CD4-positive, alpha-beta T cell treated with Interleukin-1 beta for 1 hour (primary cell): ENCODE data around the gene ARMC2.
"Not testable (repeated sequence)": the region's sequence is repeated elsewhere in the genome, so short reads cannot be mapped to it uniquely, and the experiment has no call there.

Source experiments
- DNase-seq, 2 donors: peaks; one replicate each; pipeline ENCODE4 v3.0.0-alpha.2; 2020 to 2022

The ARMC2 gene

DNA sequence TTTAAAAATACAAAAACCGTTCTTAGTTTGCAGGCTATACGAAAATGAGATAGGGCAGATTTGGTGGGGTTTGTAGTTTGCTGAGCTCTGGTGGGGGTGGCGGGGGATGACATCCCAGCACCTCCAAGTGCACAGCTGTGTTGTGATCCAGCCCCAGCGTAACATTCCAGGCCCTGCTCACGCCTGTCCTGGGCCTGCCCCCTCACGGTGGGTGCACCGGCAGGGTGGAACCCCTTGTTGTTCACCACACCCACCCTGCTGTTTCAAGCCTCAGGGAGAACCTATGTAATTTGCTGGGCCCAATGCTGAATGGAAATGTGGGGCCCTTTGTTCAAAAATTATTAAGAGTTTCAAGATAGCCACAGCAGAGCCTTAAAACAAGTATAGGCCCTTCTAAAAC lies 25.0 kb downstream of the ARMC2 start:
- no peak for DNase-seq

DNA sequence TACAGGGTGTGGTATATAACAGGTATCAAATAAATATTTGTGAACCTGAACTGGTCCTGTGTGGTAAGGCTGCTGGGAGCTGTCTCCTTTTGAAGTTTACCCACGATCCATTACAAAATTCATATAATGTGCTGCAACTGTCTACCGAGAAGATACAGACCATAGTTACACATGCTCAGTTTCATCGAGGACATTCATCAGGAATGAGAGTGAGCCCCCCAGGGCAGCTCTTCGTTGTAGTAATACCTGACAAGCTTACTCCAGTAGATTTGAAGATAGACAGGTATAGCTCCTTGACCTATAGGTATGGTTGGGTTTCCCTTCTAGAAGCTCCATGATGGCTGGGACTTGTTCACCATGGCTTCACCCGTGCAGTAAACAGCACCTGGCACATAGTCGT lies 25.7 kb downstream of the ARMC2 start:
- DNase-seq, result no peak

- peak; percentile 16 to 35 for DNase-seq
Observed at GRCh38 chr6:108874470-108875160, 26.4 kb downstream of the ARMC2 start.

DNA sequence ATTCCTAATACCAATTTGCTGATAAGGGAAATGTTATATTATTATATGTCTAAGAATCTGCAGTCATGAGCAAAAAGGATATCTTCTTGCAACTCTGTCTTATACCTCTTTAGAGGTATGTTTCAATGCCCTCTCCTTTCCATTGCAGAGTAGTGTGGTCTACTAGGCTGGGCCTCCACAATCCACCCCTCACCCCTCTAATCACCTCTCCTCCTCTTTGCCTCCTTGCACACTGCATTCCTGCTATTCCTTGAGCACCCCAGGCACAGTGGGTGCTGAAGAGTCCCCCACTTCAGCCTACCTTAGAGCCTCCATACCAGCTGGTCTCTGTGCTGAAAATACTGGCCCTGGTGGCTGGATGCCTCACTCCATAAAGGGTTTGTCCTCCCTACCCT lies 26.9 kb downstream of the ARMC2 start:
- no peak for DNase-seq

DNA sequence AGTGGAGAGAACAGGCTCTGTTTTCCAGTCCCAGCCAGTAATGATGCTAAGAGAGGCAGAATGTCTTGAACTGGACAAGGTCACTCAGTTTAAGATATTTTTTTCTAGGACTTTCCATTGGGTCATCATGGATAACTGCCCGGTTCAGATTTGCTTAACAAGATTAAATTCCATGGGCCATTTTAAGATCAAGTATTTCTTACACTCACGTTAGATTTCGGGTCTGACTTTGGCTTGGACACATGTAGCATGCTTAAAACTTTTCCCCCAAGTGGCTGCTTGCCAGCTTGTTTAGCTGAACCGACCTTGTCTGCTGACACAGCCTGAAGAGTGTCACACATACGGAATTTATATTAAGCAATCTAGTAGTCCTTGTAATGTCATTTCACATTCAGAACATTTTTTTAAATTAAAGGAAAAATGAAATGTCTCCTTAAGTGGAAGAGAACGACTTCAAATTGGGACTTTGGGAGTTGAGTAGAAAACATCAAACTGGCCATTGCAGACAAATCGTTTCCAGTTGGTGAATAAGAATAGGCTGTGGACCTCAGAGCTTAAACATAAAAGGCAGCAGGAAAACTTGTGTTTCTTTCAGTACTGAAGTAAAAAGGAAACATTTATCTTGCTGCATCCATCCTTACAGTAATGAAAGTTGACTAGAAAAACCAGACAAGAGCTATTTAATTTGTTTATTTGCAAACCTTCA lies 29.0 kb downstream of the ARMC2 start:
- no peak for DNase-seq

- DNase-seq, result no peak
Observed at GRCh38 chr6:108878942-108879341, 30.7 kb downstream of the ARMC2 start.

- DNase-seq, result no peak
Observed at GRCh38 chr6:108883172-108883571, 35.0 kb downstream of the ARMC2 start.

DNA sequence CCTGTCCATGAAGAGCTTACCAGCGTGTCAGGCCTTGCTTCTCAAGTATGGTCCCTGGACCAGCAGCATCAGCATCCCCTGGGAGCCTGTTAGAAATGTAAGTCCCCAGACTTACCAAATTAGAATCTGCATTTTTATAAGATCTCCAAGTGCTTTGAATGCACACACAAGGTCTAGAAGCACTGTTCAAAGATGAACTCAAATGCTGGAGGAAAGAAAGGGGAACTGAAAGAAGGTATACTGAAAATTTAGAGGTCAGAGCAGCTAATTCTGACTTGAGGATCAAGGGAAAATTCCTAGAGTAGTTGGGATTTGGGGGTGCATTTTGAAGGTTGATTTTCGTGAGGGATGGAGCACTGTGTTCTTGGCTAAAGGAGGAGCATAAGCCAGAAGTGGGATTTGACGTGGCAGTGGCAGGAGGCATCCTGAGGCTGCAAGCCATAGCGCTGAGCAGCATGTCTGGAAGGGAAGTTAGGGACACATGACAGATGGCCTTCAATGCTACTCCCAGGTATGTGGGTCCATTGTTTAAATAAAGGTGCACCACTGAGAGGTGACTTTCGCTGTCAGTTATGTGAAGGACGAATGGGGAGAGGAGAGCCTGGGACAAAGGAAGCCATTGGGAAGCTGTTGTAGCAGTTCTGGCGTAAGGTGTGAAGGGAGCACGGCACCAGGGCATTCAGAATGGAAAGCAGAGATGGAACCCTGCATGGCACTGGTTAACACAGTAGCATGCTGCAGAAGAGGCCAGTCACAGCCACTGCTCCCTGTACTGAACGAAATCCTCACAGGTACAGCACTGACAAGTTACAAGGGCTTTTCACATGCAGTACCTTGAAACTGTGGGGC lies 36.2 kb downstream of the ARMC2 start:
- no peak for DNase-seq

DNA sequence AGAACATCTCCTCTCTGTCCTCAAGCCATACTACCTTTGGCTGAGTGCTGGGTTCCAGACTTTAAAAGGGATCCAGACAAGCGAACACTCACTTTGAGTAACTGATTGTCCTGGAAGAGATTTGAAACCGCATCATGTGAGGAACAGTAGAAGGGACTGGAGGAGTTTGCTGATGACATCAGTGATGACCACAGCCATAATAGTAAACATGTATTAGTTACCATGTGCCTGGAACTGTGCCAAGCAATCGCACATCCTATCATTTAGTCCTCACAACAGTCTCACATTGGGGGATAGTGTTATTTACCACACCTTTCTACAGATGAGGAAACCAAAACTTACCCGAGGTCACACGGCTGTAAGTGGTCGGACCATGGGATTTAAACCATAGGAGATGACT lies 39.8 kb downstream of the ARMC2 start:
- no peak for DNase-seq

DNA sequence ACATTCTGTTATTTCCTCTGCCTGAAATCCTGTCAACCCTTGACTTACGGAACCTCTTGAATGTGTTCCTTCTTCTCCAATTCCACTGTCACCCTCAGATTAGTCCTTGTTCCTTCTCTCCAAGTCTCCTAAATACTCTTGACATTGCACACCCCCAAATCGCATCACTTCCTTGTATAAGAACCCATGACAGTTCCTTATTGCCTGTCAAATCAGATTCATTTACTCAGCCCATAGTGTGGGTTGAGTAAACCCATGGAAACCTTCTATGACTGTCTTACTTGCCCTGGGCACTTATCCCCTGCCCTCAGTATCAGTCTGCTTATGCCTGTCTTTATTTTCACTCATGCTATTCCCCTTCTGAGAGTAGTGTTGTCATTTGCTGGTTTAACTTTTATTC lies 40.5 kb downstream of the ARMC2 start:
- no peak for DNase-seq

DNA sequence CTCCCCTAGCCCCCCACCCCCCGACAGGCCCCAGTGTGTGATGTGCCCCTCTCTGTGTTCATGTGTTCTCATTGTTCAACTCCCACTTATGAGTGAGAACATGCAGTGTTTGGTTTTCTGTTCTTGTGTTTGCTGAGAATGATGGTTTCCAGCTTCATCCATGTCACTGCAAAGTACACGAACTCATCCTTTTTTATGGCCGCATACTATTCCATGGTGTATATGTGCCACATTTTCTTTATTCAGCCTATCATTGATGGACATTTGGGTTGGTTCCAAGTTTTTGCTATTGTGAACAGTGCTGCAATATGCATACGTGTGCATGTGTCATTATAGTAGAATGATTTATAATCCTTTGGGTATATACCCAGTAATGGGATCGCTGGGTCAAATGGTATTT lies 42.7 kb downstream of the ARMC2 start:
- DNase-seq, result not testable (repeated sequence)

- DNase-seq, result no peak
Observed at GRCh38 chr6:108895571-108895970, 47.3 kb downstream of the ARMC2 start.

DNA sequence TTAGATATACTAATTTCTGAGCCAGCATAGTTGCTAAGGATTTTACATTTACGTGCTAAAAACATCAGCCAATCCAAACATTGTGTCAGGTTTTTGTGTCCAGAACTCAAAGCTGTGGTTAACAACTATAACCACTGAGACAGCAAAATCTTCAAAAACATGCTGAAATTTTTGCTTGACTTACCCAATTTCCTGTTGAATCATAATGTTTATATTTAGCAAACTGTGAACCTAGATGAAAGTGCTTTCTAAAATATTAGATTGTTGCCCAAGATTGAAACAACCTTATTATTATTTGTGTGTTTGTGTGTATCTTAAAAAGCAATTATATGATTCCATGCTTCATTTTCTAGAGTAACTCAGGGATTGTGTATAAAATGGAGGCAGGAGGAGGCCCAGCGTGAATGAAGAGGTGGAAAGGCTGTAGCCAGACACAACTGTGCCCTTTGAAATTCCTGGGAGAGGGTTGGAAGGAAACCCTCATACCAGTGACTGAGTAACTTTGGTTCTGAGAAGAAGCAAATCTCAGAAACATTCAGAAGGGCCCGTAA lies 48.0 kb downstream of the ARMC2 start:
- DNase-seq, result peak; percentile 14 to 70

DNA sequence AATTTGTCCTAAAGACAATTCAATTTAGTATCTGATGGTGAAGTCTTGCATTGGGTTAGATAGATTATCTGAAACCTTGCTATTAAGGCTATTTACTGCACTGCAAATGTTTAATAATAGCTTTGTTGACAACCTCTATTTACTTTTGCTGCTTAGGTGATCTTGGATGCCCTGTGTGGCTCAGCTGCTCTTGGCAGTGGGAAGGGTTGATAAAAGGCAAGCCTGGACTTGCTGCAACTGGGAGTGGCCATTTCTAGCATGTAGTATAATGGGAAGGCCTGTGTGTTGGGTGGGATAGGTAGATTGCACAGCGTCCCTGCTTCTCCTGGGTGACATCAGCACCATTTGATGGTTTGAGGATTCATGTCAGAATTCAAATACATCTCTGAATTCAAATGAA lies 49.1 kb downstream of the ARMC2 start:
- no peak for DNase-seq

GRCh38 chr6:108902382-108902792 lies 54.2 kb downstream of the ARMC2 start:
- no peak for DNase-seq

GRCh38 chr6:108903796-108904195 lies 55.6 kb downstream of the ARMC2 start:
- no peak for DNase-seq

- DNase-seq, result peak in 1 of 2 donors; percentile 28
Observed at GRCh38 chr6:108904741-108905140, 56.5 kb downstream of the ARMC2 start.

DNA sequence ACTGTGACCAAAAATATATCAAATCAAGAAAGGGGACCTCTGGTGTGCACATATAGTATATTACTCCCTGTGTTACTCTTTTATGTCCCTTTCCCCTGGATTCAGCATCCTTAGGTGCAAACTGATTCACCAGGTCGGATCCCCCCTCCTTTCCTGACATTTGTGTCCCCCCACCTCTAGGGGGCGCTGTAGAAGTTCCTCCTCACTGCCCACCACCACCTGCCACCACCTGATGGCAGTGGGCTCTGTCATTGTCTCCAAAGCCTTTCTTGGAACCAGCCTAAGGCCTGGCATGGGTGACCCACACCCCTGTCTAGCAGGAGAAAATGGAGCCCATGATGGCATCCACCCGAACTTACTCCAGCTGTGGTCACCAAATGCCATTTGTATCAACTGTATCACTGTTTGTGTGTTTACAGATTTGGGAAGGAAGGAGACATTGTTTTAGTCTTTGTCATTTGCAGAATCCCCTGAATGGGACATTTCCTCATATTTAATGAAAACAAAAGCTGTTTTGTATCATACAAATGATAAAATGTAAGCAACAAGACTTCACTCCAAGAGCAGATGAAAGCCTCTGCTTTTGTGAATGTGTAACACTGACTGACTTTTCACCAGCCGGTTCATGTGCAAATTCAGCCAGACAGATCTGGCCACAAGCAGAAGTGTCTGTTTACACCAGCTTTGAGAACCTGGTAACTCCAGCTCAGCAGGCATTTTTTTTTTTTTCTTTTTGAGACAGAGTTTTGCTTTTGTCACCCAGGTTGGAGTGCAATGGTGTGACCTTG lies 66.2 kb downstream of the ARMC2 start:
- DNase-seq, result peak; percentile 30 to 40

- DNase-seq, result no peak
Observed at GRCh38 chr6:108915258-108915657, 67.0 kb downstream of the ARMC2 start.

- DNase-seq, result no peak
Observed at GRCh38 chr6:108916026-108916686, 67.9 kb downstream of the ARMC2 start.

GRCh38 chr6:108920751-108921150 lies 72.5 kb downstream of the ARMC2 start:
- DNase-seq, result no peak
